ENCODE measurements around the gene GULP1. TPM values are rescaled to one million over a fixed set of nuclear protein-coding genes. Genes with fewer than 3 reads are reported as not detected.

Gene GULP1
- total RNA-seq, 4 donors from 2014 or later: 27.1 to 49.0 (median 36.8) TPM

DNA sequence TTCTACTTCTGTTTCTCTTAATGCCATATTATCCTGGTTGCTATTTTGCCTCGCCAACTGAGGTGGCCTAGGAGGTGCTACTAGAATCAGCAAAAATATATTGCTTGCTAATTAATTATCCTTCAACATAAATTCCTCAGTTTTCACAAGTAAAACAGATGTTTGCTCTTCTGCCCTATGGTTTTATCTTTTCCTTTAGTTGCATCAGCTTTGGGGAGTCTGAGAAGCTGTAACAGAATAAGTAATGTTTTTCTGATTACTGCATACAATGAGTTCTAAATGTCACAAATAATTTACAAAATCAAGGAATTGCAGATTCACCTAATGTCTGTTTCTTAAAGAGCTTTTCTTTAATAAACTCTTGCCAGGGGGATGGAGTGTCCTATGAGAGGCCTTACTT is 36.7 kb downstream of the GULP1 start:
- intact Hi-C loops (cut with DNase I): no loop called here
- DNase-seq (ENCODE audit: extremely low spot score): no peak
- no peak overlapping the region for H3K27ac ChIP-seq (replicated peaks in 1 of 4)
- TF ChIP-seq POLR2AphosphoS5 (IDR thresholded peaks at IDR 0.05) (no peak), POLR2A (IDR thresholded peaks at IDR 0.05; ENCODE audit: low read depth) (no peak), EP300 (IDR thresholded peaks at IDR 0.05) (no peak)
- TF ChIP-seq, protein P1, sequence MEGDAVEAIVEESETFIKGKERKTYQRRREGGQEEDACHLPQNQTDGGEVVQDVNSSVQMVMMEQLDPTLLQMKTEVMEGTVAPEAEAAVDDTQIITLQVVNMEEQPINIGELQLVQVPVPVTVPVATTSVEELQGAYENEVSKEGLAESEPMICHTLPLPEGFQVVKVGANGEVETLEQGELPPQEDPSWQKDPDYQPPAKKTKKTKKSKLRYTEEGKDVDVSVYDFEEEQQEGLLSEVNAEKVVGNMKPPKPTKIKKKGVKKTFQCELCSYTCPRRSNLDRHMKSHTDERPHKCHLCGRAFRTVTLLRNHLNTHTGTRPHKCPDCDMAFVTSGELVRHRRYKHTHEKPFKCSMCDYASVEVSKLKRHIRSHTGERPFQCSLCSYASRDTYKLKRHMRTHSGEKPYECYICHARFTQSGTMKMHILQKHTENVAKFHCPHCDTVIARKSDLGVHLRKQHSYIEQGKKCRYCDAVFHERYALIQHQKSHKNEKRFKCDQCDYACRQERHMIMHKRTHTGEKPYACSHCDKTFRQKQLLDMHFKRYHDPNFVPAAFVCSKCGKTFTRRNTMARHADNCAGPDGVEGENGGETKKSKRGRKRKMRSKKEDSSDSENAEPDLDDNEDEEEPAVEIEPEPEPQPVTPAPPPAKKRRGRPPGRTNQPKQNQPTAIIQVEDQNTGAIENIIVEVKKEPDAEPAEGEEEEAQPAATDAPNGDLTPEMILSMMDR (IDR thresholded peaks at IDR 0.05): no peak
- no peak overlapping the region for H3K4me3 ChIP-seq
- peaks cover 5 to 60% (median 51%) of the 10 kb centered on the region in 4 donors for H3K4me1 ChIP-seq
- no peaks in the 10 kb centered on the region for H3K9me3 ChIP-seq
- H3K27me3 ChIP-seq: no peaks in the 10 kb centered on the region
- H3K36me3 ChIP-seq: no peaks in the 10 kb centered on the region
- 96% methylated on average over 1 of the region's 1 CpG for WGBS

DNA sequence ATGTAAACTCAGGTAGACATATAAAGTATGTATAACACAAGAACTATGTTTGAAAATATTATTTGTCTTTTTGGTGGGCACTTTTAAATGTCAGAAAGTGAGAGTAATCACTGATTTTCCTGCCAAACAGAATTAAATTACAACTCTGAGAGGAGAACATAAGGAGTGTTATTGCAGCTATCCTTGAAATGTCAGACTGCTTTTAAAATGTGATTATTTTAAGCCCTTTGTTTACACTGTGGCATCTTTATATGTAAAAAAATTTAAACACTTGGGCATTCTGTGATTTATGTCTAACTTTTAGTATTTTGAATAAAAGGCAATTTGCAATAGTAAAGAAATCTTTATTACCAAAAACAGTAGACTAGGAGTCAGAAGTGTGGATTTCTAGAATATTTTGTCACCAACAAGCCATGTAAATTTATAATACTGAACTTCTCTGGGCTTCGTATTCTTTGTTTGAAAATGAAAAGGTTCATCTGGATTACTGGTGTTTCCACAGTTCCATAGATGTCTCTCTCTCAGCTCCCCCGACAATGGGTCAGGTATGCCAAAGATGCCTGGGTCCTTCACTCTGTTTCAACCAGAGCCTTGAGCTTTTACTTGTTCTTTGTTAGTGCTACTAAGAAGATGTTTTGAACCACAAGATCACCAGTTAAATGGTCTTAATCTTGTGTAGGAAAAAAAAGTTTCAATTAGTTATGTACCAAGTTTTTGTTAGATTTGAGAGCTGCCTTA is 38.8 kb downstream of the GULP1 start:
- Histone ChIP-seq H3K27ac (replicated peaks in 1 of 4) (no peak overlapping the region), H3K4me3 (no peak overlapping the region), H3K27me3 (no peaks in the 10 kb centered on the region), H3K9me3 (no peaks in the 10 kb centered on the region), H3K36me3 (no peaks in the 10 kb centered on the region), H3K4me1 (peaks cover 5 to 65% (median 54%) of the 10 kb centered on the region in 4 donors)
- no peak for DNase-seq (ENCODE audit: extremely low spot score)
- 48% methylated on average over 2 of the region's 2 CpGs for WGBS
- intact Hi-C loops (cut with DNase I): no loop called here
- no peak for TF ChIP-seq POLR2A (IDR thresholded peaks at IDR 0.05; ENCODE audit: low read depth)
- TF ChIP-seq, protein P1 (IDR thresholded peaks at IDR 0.05): no peak
- no peak for TF ChIP-seq POLR2AphosphoS5 (IDR thresholded peaks at IDR 0.05)
- TF ChIP-seq EP300 (IDR thresholded peaks at IDR 0.05): no peak

DNA sequence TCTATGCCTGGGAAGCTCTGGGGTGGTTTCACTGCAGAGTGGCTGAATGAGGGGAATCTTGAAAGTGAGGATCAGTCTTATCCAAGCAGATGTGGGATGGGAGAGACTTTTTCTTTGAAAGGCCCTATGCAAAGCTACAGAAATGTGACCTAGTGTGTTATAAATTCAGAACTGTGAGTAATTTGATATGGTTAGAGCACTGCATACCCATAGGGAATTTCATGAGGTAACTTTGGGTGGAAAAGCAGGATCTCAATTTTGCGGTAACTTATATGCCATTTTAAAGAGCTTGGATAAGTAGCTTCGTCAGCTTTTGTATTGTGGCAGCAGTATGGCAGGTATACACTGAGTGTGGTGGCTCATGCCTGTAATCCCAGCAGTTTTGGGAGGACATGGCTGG is 40.9 kb downstream of the GULP1 start:
- Histone ChIP-seq H3K27ac (replicated peaks in 1 of 4) (peak overlapping the region in 2 of 4 donors; percentile 6 to 37), H3K36me3 (no peaks in the 10 kb centered on the region), H3K27me3 (no peaks in the 10 kb centered on the region), H3K4me3 (no peak overlapping the region), H3K9me3 (no peaks in the 10 kb centered on the region), H3K4me1 (peaks cover 5 to 55% (median 44%) of the 10 kb centered on the region in 4 donors)
- TF ChIP-seq, protein P1 (IDR thresholded peaks at IDR 0.05): no peak
- no peak for TF ChIP-seq POLR2A (IDR thresholded peaks at IDR 0.05; ENCODE audit: low read depth)
- TF ChIP-seq POLR2AphosphoS5 (IDR thresholded peaks at IDR 0.05): no peak
- TF ChIP-seq EP300 (IDR thresholded peaks at IDR 0.05): no peak
- intact Hi-C loops (cut with DNase I): no loop called here
- DNase-seq (ENCODE audit: extremely low spot score): no peak
- whole genome bisulfite sequencing: 94% methylated on average over 2 of the region's 2 CpGs

DNA sequence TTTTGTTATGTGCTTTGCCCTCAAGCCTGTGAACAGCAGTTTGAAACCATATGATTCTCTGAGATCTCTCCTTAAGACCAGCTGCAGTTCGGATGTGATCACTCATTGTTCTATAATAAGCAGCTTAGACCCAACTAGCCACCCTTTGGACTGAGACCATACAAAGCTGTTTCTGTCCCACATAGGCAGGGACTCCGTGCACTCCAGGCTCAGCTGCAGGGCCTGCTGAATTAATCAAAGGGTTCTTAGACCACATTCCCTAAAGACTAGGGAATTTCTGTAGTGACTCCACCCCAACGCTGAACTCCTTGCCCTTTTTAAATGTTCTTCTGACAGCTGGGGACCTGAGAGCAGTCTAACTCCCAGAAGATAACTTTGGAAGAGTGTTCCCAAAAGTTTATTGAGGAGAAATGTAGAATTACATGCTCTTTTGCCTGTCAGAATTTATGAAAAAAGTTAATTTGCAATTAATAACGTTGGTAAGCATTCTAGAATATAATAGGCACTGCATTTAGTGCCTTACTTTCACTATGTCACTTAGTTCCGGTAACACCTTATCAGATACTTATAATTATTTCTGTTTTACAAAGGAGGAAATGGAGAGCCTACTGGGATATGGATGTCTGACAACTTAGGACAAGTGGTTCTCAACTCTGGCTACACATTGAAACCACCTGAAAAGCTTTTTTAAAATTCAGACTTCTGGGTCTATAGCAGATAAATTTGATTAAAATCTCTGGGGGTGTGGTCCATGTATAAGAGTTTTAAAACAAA is 42.3 kb downstream of the GULP1 start:
- Histone ChIP-seq H3K27me3 (no peaks in the 10 kb centered on the region), H3K27ac (replicated peaks in 1 of 4) (peak overlapping the region; percentile 4 to 37 (median 21)), H3K4me1 (peaks cover 5 to 52% (median 39%) of the 10 kb centered on the region in 4 donors), H3K9me3 (no peaks in the 10 kb centered on the region), H3K36me3 (no peaks in the 10 kb centered on the region), H3K4me3 (peak overlapping the region in 3 of 4 donors; percentile 0 to 19 (median 8))
- intact Hi-C loops (cut with DNase I): no loop called here
- TF ChIP-seq, protein P1 (IDR thresholded peaks at IDR 0.05): no peak
- TF ChIP-seq POLR2A (IDR thresholded peaks at IDR 0.05; ENCODE audit: low read depth) (no peak), POLR2AphosphoS5 (IDR thresholded peaks at IDR 0.05) (no peak), EP300 (IDR thresholded peaks at IDR 0.05) (no peak)
- WGBS: 60% methylated on average over 5 of the region's 5 CpGs
- no peak for DNase-seq (ENCODE audit: extremely low spot score)
